GM18498 (cell line): ENCODE data around the gene PSMC3.

Experiments
- ATAC-seq: cut with Tn5 transposase; IDR thresholded peaks from one replicate; pipeline ENCODE4 v1.9.1; 2021; ENCODE audit warnings: mild to moderate bottlenecking, moderate library complexity; ENCODE audit not compliant: unreplicated experiment

Gene PSMC3

GRCh38 chr11:47395223-47396048, 30.8 kb downstream of the PSMC3 start:
- ATAC-seq, result peak; percentile 2

GRCh38 chr11:47394322-47395222, 31.7 kb downstream of the PSMC3 start:
- peak; percentile 58 for ATAC-seq

- no peak for ATAC-seq
Observed at GRCh38 chr11:47394050-47394321, 32.3 kb downstream of the PSMC3 start.

- no peak for ATAC-seq
Observed at GRCh38 chr11:47393163-47394049, 32.8 kb downstream of the PSMC3 start.

- ATAC-seq, result no peak
Observed at GRCh38 chr11:47392546-47393162, 33.6 kb downstream of the PSMC3 start.

GRCh38 chr11:47391711-47392432, 34.4 kb downstream of the PSMC3 start:
- ATAC-seq, result no peak

GRCh38 chr11:47391077-47391583, 35.1 kb downstream of the PSMC3 start:
- no peak for ATAC-seq

GRCh38 chr11:47390422-47390760, 35.8 kb downstream of the PSMC3 start:
- no peak for ATAC-seq

GRCh38 chr11:47389577-47390421, 36.4 kb downstream of the PSMC3 start:
- ATAC-seq, result no peak

- no peak for ATAC-seq
Observed at GRCh38 chr11:47388697-47389576, 37.3 kb downstream of the PSMC3 start.

- ATAC-seq, result no peak
Observed at GRCh38 chr11:47387944-47388696, 38.1 kb downstream of the PSMC3 start.

- no peak for ATAC-seq
Observed at GRCh38 chr11:47384498-47384897, 41.7 kb downstream of the PSMC3 start.

GRCh38 chr11:47383071-47383470, 43.2 kb downstream of the PSMC3 start:
- ATAC-seq, result no peak

GRCh38 chr11:47380078-47380477, 46.2 kb downstream of the PSMC3 start:
- no peak for ATAC-seq

- no peak for ATAC-seq
Observed at GRCh38 chr11:47379317-47379716, 46.9 kb downstream of the PSMC3 start.

GRCh38 chr11:47378836-47379170, 47.4 kb downstream of the PSMC3 start:
- ATAC-seq, result peak; percentile 2

- peak; percentile 85 for ATAC-seq
Observed at GRCh38 chr11:47378010-47378835, 48.0 kb downstream of the PSMC3 start, which contains the start of gene SPI1. SPI1 (minus strand) TSS chr11:47378547; CDS start chr11:47378353, 194 bp downstream.
